ENCODE results near the gene LBP.

DNA sequence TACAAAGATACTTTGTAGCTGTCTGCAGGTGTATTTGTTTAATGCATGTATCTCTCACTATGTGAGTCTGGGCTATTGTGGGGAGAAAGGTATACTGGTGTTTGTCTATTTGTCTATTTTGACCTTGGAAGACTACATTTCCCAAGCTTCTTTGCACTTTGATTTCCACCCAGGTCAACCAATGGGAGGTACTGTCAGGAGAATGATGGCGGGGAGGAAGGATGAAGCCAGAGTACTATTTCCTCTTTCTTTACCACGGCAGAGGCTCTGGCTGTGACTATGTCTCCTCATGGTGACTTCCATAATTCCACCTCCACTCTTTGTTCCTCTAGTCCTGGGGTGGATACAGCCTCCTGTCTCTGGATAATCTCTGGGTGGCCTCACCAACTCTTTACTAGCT is 23.1 kb downstream of the LBP start:
- TF ChIP-seq, protein P1, sequence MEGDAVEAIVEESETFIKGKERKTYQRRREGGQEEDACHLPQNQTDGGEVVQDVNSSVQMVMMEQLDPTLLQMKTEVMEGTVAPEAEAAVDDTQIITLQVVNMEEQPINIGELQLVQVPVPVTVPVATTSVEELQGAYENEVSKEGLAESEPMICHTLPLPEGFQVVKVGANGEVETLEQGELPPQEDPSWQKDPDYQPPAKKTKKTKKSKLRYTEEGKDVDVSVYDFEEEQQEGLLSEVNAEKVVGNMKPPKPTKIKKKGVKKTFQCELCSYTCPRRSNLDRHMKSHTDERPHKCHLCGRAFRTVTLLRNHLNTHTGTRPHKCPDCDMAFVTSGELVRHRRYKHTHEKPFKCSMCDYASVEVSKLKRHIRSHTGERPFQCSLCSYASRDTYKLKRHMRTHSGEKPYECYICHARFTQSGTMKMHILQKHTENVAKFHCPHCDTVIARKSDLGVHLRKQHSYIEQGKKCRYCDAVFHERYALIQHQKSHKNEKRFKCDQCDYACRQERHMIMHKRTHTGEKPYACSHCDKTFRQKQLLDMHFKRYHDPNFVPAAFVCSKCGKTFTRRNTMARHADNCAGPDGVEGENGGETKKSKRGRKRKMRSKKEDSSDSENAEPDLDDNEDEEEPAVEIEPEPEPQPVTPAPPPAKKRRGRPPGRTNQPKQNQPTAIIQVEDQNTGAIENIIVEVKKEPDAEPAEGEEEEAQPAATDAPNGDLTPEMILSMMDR (IDR thresholded peaks at IDR 0.05): no peak
- TF ChIP-seq, protein P2, sequence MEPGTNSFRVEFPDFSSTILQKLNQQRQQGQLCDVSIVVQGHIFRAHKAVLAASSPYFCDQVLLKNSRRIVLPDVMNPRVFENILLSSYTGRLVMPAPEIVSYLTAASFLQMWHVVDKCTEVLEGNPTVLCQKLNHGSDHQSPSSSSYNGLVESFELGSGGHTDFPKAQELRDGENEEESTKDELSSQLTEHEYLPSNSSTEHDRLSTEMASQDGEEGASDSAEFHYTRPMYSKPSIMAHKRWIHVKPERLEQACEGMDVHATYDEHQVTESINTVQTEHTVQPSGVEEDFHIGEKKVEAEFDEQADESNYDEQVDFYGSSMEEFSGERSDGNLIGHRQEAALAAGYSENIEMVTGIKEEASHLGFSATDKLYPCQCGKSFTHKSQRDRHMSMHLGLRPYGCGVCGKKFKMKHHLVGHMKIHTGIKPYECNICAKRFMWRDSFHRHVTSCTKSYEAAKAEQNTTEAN (CRISPR knock-in tag; IDR thresholded peaks at IDR 0.05): no peak

All from WTC11 (cell line).